Common myeloid progenitor, CD34-positive (primary cell): ENCODE results near the gene KHDRBS2.

Source experiments
- CTCF ChIA-PET: fragments of 350-600 bp; sonication (Branson Sonifier 250); formaldehyde crosslinking; loops from one replicate; lab custom pipeline; 2021; ENCODE audit warnings: antibody characterized with exemption; lab: Charles Lee
- POLR2A ChIA-PET: fragments of 350-600 bp; sonication (Branson Sonifier 250); formaldehyde crosslinking; loops from one replicate; lab custom pipeline; 2021; ENCODE audit warnings: antibody characterized with exemption; lab: Charles Lee
- DNase-seq, 3 donors: peaks; one replicate each; pipeline versions ENCODE4 v3.0.0 to v3.0.0-alpha.2; 2013
- H3K27ac ChIP-seq, 2 experiments: 1 replicate in 1 of 2; 2 replicates in 1 of 2; pipeline ENCODE4 v1.7.0; 2013; ENCODE audit warnings: inconsistent platforms in 2 of 2, low read length in 2 of 2, mild to moderate bottlenecking in 2 of 2, low read depth in 1 of 2, moderate library complexity in 1 of 2; ENCODE audit not compliant: severe bottlenecking in 2 of 2, insufficient read depth in 1 of 2, poor library complexity in 1 of 2
- H3K27me3 ChIP-seq, 5 experiments: replicated peaks in 2 of 5; 1 replicate in 3 of 5; 2 replicates in 2 of 5; pipeline versions ENCODE4 v1.6.1 to v1.7.0; 2013; ENCODE audit warnings: low read length in 4 of 5, mild to moderate bottlenecking in 2 of 5, moderate library complexity in 2 of 5, inconsistent platforms in 1 of 5; ENCODE audit not compliant: insufficient read depth in 5 of 5, control insufficient read depth in 4 of 5
- H3K36me3 ChIP-seq, 4 experiments: 1 replicate in 2 of 4; 2 replicates in 2 of 4; pipeline versions ENCODE4 v1.6.1 to v1.7.0; 2013; ENCODE audit warnings: low read length in 3 of 4, control low read depth in 1 of 4, mild to moderate bottlenecking in 1 of 4; ENCODE audit not compliant: control insufficient read depth in 4 of 4, insufficient read depth in 4 of 4
- H3K4me1 ChIP-seq, 4 experiments: 1 replicate in 3 of 4; 2 replicates in 1 of 4; pipeline versions ENCODE4 v1.6.1 to v1.7.1; 2013; ENCODE audit warnings: low read length in 3 of 4, mild to moderate bottlenecking in 3 of 4, control low read depth in 1 of 4, inconsistent platforms in 1 of 4, moderate library complexity in 1 of 4; ENCODE audit not compliant: control insufficient read depth in 4 of 4, insufficient read depth in 4 of 4; ENCODE audit errors: control extremely low read depth in 1 of 4
- H3K4me3 ChIP-seq, 7 experiments: 1 replicate in 4 of 7; 2 replicates in 3 of 7; pipeline versions ENCODE4 v1.5.1 to v1.7.0; 2013; ENCODE audit warnings: mild to moderate bottlenecking in 7 of 7, low read length in 6 of 7, moderate library complexity in 6 of 7, inconsistent platforms in 2 of 7, low read depth in 2 of 7, control low read depth in 1 of 7; ENCODE audit not compliant: insufficient read depth in 4 of 7, control insufficient read depth in 1 of 7; ENCODE audit errors: extremely low read depth in 1 of 7
- H3K9me3 ChIP-seq, 5 experiments: 1 replicate in 4 of 5; 2 replicates in 1 of 5; pipeline versions ENCODE4 v1.6.1 to v1.7.1; 2013; ENCODE audit warnings: low read length in 4 of 5, mild to moderate bottlenecking in 2 of 5, inconsistent platforms in 1 of 5, low read depth in 1 of 5, moderate library complexity in 1 of 5; ENCODE audit not compliant: control insufficient read depth in 4 of 5, insufficient read depth in 2 of 5; ENCODE audit errors: control extremely low read depth in 1 of 5
- WGBS: methylation state at CpG from one replicate; pipeline ENCODE4 v1.1.5; 2013; ENCODE audit not compliant: insufficient coverage; 5-methylcytosine and 5-hydroxymethylcytosine counted together

Gene KHDRBS2

GRCh38 chr6:62272114-62272513 lies 13.9 kb downstream of the KHDRBS2 start:
- Histone ChIP-seq H3K36me3 (no peaks in the 10 kb centered on the region), H3K4me3 (no peak overlapping the region), H3K9me3 (peaks cover 0 to 2% (median 0%) of the 10 kb centered on the region in 5 experiments), H3K27ac (no peak overlapping the region), H3K4me1 (no peaks in the 10 kb centered on the region), H3K27me3 (no peaks in the 10 kb centered on the region)
- ChIA-PET CTCF (no interaction called here), POLR2A (no interaction called here)
- no peak for DNase-seq
- no CpG with 5 or more reads among the region's 1 CpG for WGBS

GRCh38 chr6:62265906-62266525 lies 20.0 kb downstream of the KHDRBS2 start:
- Histone ChIP-seq H3K36me3 (no peaks in the 10 kb centered on the region), H3K27ac (no peak overlapping the region), H3K9me3 (no peaks in the 10 kb centered on the region), H3K27me3 (no peaks in the 10 kb centered on the region), H3K4me3 (no peak overlapping the region), H3K4me1 (no peaks in the 10 kb centered on the region)
- CTCF ChIA-PET = interaction anchor here (1.3 kb wide), 1 partner anchor 18 kb away, joined by 7 read pairs; no protein-coding TSS in a partner anchor
- WGBS = 94% methylated on average over 3 of the region's 3 CpGs
- DNase-seq = no peak
- POLR2A ChIA-PET = interaction anchor here (0.5 kb wide), 1 partner anchor 441 kb away, joined by 3 read pairs; no protein-coding TSS in a partner anchor

- Histone ChIP-seq H3K4me1 (no peaks in the 10 kb centered on the region), H3K27ac (no peak overlapping the region), H3K9me3 (no peaks in the 10 kb centered on the region), H3K4me3 (no peak overlapping the region), H3K27me3 (no peaks in the 10 kb centered on the region), H3K36me3 (no peaks in the 10 kb centered on the region)
- WGBS = 100% methylated on average over 2 of the region's 3 CpGs
- ChIA-PET CTCF (no interaction called here), POLR2A (no interaction called here)
- no peak for DNase-seq
These were observed 23.7 kb downstream of the KHDRBS2 start for GRCh38 chr6:62262283-62262682.

DNA sequence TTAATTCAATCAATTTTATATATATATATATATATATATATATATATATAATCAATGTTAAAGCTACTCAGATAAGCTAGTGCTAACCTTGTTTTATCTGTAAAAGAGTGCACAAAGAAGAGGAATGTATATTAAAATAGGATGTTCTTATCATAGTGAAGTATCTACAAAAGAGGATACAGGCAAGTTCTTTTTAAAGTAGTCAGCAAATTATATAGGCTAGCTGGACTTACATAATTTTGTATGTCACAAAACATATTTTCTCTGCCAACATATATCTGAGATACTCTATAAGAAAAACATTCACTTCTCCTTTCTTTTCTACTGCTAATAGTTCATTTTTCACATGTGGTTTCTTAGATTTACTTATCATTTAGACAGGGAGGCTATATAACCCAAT lies 39.9 kb downstream of the KHDRBS2 start:
- H3K27ac ChIP-seq = no peak overlapping the region
- no peaks in the 10 kb centered on the region for H3K36me3 ChIP-seq
- DNase-seq = no peak
- H3K9me3 ChIP-seq = no peaks in the 10 kb centered on the region
- H3K4me3 ChIP-seq = no peak overlapping the region
- H3K4me1 ChIP-seq = no peaks in the 10 kb centered on the region
- CTCF ChIA-PET = no interaction called here
- no peaks in the 10 kb centered on the region for H3K27me3 ChIP-seq
- POLR2A ChIA-PET = no interaction called here

DNA sequence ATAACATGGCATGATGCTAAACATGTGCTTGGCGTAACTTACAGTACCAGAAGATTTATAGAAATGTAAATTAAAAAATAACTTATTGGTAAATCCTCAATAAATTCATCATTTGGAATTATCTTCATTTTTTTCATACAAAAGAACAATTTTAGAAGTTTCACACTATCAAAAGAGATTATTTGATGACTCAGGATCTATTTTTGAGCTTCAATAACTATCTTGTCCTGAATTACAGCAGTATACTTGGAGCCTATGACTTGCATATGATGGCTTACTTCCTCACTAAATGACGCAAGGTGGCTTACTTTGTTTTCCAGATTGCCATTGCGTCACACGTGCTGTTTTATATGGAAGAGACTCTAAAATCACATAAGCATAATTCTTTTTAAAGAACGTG lies 49.2 kb downstream of the KHDRBS2 start:
- Histone ChIP-seq H3K36me3 (no peaks in the 10 kb centered on the region), H3K27me3 (no peaks in the 10 kb centered on the region), H3K4me3 (no peak overlapping the region), H3K9me3 (peaks cover 0 to 5% (median 0%) of the 10 kb centered on the region in 5 experiments), H3K4me1 (no peaks in the 10 kb centered on the region), H3K27ac (no peak overlapping the region)
- no CpG with 5 or more reads among the region's 5 CpGs for WGBS
- no peak for DNase-seq
- CTCF ChIA-PET = no interaction called here
- POLR2A ChIA-PET = no interaction called here

DNA sequence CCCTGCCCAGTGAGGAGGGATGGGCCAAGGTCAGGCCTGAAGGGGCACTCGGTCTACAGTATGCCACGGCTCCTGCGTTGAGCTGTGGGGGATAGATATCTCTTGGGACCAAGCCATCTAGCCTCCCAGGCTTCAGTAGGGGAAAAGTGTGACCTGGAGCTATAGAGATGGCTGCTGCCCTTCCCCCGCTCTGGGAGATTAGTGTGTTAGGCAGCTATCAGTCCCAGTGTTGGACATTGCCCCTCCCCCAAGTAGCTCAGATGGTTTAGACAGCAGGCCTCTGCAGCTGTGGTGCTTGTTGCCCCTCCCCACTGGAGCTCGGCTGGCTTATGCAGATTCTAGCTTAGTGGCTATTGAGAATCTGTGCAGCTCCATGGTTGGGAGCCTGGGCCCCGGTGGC lies 56.8 kb downstream of the KHDRBS2 start:
- Histone ChIP-seq H3K36me3 (no peaks in the 10 kb centered on the region), H3K9me3 (peaks cover 0 to 16% (median 3%) of the 10 kb centered on the region in 5 experiments), H3K4me3 (no peak overlapping the region), H3K27ac (no peak overlapping the region), H3K27me3 (no peaks in the 10 kb centered on the region), H3K4me1 (no peaks in the 10 kb centered on the region)
- CTCF ChIA-PET = no interaction called here
- 99% methylated on average over 6 of the region's 6 CpGs for WGBS
- POLR2A ChIA-PET = no interaction called here
- no peak for DNase-seq

DNA sequence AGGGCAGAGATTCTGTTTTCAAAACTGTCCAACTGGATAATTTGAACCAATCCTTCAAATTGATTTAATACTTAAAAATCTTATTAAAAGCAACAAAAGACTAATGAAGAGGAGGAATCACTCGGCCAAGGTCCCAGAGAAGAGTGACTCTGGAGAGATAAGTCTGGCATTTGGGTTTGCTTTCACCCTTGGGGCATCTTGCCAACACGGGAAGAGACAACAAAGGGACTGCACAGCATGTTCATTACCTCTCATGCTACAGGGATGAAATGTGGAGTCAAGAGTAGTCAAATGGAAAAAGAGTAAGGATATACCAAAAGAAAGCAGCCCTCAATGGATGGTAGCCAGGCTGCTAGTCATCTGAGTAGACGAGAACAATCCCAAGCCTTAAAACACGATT lies 68.2 kb downstream of the KHDRBS2 start:
- POLR2A ChIA-PET = no interaction called here
- Histone ChIP-seq H3K9me3 (peaks cover under 1 to 7% (median 3%) of the 10 kb centered on the region in 5 experiments), H3K27ac (no peak overlapping the region), H3K4me1 (no peaks in the 10 kb centered on the region), H3K27me3 (no peaks in the 10 kb centered on the region), H3K36me3 (no peaks in the 10 kb centered on the region), H3K4me3 (no peak overlapping the region)
- 100% methylated on average over 2 of the region's 4 CpGs for WGBS
- CTCF ChIA-PET = no interaction called here
- no peak for DNase-seq
